Activated CD4-positive, alpha-beta T cell treated with anti-CD3 and anti-CD28 coated beads for 4 hours (primary cell): ENCODE results near the gene RXYLT1.
"Not testable (repeated sequence)": the region's sequence is repeated elsewhere in the genome, so short reads cannot be mapped to it uniquely, and the experiment has no call there.

Source experiments
- DNase-seq, 2 donors: peaks; one replicate each; pipeline ENCODE4 v3.0.0-alpha.2; 2020

RXYLT1 gene

DNA sequence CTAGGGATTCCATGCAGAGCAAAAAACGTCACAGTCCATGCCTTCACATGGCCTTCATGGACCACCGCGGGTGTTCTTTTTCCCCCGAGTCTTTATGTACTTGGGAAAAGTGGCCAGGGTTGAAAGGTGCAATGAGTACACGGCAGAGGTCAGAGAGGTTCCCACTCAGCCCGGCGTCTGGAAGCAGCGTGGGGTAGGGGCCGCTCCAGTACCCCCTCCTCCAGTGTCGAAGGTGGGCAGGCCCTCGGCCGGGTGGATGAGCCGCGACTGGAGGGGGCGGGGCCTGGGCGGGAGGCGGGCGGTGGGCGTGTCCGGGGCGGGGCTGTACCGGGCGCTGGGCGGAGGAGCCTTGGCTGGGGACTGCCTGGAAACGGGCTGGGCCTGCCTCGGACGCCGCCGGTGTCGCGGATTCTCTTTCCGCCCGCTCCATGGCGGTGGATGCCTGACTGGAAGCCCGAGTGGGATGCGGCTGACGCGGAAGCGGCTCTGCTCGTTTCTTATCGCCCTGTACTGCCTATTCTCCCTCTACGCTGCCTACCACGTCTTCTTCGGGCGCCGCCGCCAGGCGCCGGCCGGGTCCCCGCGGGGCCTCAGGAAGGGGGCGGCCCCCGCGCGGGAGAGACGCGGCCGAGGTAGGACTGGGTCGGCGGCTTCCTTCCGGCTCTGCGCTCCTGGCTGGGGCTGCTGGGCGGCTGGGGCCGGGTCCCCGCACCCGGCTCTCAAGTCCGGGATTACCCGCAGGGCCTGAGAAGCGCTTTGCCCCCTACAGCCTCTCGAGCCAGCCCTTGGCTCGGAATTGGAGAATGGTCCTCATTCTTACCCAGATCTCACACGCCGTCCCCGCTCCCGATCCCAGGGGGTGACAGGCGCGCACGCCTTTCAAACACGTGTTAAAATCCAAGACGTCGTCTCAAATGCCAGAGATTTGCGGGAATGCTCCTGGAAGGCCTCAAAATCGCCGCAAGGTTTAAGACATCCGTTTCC lies at the start of gene RXYLT1:
TSS of gene RXYLT1 (plus strand) at position 412 of the 984 bp plus-strand sequence. CDS start at position 464, 52 bp downstream.
- DNase-seq, result peak; percentile 82 to 87

DNA sequence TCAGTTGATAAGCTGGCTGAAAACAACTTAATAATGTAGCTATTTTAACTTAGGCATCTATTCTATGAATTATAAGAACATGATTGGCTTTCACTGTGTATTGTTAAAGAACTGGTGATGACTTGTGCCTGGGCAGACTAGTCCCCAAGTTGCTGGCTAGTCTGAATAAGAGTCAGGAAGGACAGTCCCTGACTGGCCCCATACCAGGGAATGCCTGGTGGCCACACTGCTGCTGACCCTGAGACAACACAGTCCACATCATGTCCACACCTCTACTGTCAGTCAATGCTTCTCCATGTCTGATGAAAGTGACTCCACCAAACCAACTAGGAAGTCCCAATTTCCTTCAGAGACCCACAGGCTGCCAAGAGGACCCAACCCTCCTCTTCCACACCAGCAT lies 46.9 kb upstream of the RXYLT1 start:
- not testable (repeated sequence) for DNase-seq

DNA sequence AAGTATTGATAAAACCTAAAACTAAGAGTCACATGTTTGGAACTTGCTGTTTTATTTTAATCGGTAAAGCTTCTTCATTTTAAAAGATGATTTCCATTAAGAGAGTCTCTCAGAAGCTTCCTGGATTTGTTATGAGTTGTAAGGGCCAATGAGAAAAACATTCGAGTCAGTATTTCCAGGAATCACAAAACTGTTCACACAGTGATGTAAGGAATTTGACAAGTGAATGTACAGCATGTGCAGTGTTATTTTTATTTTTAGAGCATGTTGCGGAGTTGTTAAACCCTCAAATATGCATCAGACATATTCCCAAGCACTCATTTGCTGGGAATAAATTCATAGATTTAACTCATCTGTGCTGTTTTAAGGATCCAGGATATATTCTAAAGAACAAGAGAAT lies 46.1 kb upstream of the RXYLT1 start:
- not testable (repeated sequence) for DNase-seq

DNA sequence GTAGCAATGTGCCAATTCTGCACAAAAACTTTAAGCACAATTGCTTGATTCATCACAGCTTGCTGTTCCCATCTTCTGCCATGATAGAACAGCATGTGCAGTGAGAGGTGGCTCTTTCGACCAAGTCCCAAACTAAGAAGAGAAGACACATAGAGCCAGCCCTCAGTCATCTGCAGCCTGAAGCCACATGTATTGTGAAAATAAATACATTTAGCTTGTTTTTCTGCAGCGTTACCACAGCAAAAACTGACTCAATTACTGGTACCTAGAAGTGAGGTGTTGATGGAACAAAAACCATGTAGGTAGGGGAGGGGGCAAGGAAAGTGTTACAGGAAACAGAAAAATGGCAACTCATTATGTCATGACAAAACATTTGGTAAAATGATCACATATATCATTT lies 39.2 kb upstream of the RXYLT1 start:
- DNase-seq, result not testable (repeated sequence)

- not testable (repeated sequence) for DNase-seq
These were observed 38.3 kb upstream of the RXYLT1 start for GRCh38 chr12:63741431-63741830.

DNA sequence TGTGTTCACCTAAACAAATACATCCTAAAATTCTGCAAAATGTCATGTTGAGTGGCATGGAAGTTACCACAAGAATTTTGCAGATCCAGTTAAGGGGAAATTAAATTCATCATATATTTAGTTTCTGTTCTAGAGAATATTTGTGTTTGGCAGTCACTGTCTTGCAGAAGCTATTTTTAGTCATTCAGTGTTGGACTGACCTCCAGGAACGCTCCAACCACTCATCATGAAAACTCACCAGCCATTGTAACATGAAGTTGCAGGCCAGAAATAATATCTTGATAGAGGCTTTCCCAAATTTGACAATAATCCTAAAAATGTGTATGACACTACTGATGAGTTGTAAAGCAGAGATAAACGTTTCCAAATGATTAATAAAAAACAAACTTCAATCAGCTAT lies 35.6 kb upstream of the RXYLT1 start:
- DNase-seq, result not testable (repeated sequence)

DNA sequence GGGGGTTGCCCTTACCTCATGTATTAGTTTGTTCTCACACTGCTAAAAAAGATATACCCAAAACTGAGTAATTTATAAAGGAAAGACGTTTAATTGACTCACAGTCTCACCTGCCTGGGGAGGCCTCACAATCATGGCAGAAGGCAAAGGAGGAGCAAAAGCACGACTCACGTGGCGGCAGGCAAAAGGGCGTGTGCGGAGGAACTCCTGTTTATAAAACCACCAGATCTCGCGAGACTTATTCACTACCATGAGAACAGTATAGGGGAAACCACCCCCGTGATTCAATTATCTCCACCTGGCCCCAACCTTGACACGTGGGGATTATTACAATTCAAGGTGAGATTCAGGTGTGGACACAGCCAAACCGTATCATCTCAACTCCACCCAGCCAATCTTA lies 33.2 kb upstream of the RXYLT1 start:
- DNase-seq, result not testable (repeated sequence)

GRCh38 chr12:63747136-63747535 lies 32.6 kb upstream of the RXYLT1 start:
- not testable (repeated sequence) for DNase-seq

DNA sequence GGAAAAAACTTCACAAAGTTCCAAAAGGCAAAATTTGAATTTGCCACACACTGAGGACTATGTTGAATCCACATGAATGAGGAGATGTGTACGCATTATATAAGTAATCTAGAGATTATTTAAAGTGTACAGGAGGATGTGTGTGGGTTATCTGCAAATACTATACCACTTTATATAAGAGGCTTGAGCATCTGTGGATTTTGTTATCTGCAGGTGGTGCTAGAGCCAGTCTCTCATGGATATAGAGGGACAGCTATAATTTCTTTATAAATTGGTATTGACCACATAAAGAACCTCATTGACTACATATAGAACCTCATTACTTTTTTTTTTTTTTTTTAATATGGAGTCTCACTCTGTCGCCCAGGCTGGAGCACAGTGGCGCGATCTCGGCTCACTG lies 32.2 kb upstream of the RXYLT1 start:
- DNase-seq, result no peak

GRCh38 chr12:63752283-63752682 lies 27.4 kb upstream of the RXYLT1 start:
- no peak for DNase-seq

DNA sequence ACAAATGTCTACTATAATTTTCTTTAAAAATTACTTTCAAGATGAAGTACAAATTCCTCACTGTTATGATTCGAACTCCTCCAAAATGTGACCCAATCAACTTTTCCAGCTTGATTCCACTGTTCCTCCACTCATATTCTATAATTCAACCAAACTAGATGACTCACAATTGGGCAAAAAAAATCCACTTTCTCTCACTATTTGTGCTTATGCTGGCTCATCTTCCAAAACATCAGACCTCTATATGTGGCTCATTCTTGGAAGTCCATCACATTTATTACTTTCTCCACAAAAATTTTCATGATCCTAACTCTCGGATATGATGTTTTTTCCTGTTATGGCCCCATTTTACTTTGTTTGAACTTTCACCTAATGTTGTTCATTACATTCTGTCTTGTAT lies 26.9 kb upstream of the RXYLT1 start:
- no peak for DNase-seq

GRCh38 chr12:63753743-63754142 lies 26.0 kb upstream of the RXYLT1 start:
- no peak for DNase-seq

DNA sequence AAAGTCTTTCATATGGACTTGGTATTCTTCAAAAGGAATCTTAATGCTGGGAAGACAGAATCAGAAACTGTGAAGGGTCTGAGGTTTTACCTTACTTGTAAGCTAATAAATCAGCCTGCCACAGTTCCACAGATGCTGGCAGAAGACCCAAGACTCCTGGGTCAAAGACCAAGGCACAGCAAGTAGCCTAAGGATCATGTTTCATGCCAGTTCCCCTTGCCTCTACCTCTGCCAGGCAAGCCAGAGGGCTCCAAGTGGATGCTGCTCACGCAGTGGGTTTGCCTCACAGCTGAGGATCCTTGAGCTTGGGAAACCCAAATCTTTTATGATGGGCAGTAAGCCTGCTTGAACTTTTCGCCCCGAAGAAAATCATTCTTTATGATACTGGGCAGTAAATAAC lies 15.2 kb upstream of the RXYLT1 start:
- no peak for DNase-seq

DNA sequence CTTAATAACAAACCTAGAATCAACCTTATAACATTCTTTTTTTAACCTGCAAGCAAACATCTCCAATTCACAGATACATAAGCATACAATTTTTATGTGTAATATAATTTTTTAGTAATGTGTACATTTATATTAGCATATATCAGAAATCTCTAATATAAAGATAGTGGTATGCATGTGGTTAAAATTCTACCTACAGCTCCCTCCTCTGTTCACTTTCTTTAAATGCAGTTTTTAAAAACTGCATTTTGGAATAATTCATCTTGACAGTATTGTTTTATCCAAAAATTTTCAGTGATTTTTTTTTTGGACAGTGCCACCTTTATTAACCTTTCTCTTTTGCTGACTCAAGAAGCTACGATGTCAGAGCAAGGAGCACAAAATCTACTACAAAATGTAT lies 13.2 kb upstream of the RXYLT1 start:
- DNase-seq, result no peak

GRCh38 chr12:63770375-63770774 lies 9.3 kb upstream of the RXYLT1 start:
- DNase-seq, result no peak

- no peak for DNase-seq
These were observed 2.4 kb upstream of the RXYLT1 start for GRCh38 chr12:63777340-63777739.

DNA sequence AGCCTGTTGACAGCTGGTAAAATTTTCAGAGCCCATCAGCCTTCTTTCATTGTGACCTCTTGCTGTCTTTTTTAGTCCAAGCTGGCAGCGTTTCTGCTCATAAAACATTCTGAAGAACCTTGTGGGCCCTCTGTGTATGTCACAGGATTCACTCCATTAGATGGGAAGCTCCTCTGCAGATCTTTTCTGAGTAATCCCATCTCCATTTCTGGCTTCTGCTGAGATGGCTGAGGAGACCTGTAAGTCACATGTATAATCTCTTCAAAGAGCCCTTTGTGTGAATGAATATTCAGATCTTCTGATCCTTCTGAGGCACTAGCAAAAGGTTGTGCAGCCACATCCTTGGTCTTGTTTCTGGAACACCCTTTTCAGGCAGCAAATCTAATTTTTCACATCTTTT lies 2.8 kb downstream of the RXYLT1 start:
- DNase-seq, result no peak

DNA sequence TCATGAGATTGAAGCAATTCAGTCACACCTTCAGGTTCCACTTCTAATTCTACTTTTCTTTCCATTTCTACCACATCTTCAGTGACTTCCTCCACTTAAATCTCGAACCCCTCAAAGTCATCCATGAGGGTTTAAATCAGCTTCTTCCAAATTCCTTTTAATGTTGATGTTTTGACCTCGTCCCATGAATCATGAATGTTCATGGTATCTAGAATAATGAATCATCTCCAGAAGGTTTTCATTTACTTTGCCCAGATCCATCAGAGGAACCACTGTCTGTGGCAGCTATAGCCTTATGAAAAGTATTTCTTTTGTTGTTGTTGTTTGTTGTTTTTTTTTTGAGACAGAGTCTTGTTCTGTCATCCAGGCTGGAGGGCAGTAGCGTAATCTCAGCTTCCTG lies 7.6 kb downstream of the RXYLT1 start:
- no peak for DNase-seq

DNA sequence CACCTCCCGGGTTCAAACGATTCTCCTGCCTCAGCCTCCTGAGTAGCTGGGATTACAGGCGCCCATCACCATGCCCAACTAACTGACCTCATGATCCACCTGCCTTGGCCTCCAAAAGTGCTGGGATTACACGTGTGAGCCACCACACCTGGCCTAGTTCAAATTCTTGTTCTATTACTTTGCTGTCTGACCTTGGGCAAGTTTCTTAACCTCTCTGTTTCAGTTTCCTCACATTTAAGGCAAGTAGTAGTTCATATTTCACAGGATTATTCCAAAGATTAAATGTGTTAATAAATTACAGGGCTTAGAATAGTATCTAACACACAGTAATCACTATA lies 10.9 kb downstream of the RXYLT1 start:
- DNase-seq, result no peak

- DNase-seq, result no peak
These were observed 12.6 kb downstream of the RXYLT1 start for GRCh38 chr12:63792338-63792737.

- DNase-seq, result no peak
These were observed 15.5 kb downstream of the RXYLT1 start for GRCh38 chr12:63795032-63795687.

DNA sequence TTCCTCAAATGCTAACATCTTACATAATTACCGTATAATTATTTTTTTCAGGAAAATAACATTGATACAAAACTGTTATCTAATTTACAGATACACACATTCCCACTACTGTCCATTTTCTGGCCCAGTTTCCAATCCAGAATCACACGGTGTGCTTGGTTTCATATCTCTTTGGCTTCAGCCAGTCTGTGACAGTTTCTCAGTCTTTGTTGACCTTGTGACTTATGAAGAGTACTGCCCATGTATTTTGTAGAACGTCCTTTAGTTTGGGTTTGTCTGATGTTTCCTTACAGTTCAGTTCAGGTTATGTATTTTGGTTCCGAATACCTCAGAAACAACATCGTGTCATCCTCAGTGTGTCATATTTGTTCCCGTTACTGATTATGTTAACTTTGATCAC lies 16.2 kb downstream of the RXYLT1 start:
- no peak for DNase-seq

DNA sequence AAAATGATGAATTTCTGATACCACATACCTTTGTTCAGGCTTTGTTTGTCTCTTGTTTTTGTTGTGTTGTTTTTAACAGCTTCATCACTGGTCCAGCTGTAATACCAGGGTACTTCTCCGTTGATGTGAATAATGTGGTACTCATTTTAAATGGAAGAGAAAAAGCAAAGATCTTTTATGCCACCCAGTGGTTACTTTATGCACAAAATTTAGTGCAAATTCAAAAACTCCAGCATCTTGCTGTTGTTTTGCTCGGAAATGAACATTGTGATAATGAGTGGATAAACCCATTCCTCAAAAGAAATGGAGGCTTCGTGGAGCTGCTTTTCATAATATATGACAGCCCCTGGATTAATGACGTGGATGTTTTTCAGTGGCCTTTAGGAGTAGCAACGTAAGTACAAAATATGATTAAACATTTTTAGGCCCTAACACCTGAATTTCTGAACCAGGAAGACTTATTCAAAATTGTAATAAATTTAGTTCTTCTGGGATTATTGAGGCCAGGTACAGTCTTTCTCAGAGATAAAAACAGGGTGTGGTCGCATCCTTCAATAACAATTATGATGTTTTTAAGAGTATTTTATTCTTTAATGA lies 22.4 kb downstream of the RXYLT1 start:
- DNase-seq, result no peak

GRCh38 chr12:63804746-63805145 lies 25.0 kb downstream of the RXYLT1 start:
- no peak for DNase-seq
